ENCODE measurements around the gene CLPTM1L. TPM values are rescaled to one million over a fixed set of nuclear protein-coding genes. Genes with fewer than 3 reads are reported as not detected.

The CLPTM1L gene
- polyA plus RNA-seq, 1 donor from 2014 or later: 61.6 TPM

- Histone ChIP-seq H3K4me2 (ENCODE audit: low read length) (no peak overlapping the region), H2AFZ (ENCODE audit: low read depth, low read length) (no peak overlapping the region), H3F3A (ENCODE audit: insufficient read depth, low read length, poor library complexity, severe bottlenecking) (no peaks in the 10 kb centered on the region), H3K4me3 (ENCODE audit: low read length) (no peak overlapping the region), H4K20me1 (ENCODE audit: insufficient read depth) (no peaks in the 10 kb centered on the region), H3K27ac (ENCODE audit: low read length) (no peak overlapping the region), H3K9ac (ENCODE audit: low read length) (no peak overlapping the region), H3K9me3 (ENCODE audit: low read length) (no peaks in the 10 kb centered on the region), H3K79me2 (replicated peaks; ENCODE audit: insufficient read depth, low read length) (no peaks in the 10 kb centered on the region), H3K9me2 (ENCODE audit: insufficient read depth, low read length) (no peaks in the 10 kb centered on the region), H3K36me3 (ENCODE audit: insufficient read depth, low read length) (no peaks in the 10 kb centered on the region), H3K27me3 (ENCODE audit: insufficient read depth, low read depth, low read length) (no peaks in the 10 kb centered on the region)
- no peak for TF ChIP-seq POLR2AphosphoS5 (IDR thresholded peaks at IDR 0.05)
- TF ChIP-seq, protein P1, sequence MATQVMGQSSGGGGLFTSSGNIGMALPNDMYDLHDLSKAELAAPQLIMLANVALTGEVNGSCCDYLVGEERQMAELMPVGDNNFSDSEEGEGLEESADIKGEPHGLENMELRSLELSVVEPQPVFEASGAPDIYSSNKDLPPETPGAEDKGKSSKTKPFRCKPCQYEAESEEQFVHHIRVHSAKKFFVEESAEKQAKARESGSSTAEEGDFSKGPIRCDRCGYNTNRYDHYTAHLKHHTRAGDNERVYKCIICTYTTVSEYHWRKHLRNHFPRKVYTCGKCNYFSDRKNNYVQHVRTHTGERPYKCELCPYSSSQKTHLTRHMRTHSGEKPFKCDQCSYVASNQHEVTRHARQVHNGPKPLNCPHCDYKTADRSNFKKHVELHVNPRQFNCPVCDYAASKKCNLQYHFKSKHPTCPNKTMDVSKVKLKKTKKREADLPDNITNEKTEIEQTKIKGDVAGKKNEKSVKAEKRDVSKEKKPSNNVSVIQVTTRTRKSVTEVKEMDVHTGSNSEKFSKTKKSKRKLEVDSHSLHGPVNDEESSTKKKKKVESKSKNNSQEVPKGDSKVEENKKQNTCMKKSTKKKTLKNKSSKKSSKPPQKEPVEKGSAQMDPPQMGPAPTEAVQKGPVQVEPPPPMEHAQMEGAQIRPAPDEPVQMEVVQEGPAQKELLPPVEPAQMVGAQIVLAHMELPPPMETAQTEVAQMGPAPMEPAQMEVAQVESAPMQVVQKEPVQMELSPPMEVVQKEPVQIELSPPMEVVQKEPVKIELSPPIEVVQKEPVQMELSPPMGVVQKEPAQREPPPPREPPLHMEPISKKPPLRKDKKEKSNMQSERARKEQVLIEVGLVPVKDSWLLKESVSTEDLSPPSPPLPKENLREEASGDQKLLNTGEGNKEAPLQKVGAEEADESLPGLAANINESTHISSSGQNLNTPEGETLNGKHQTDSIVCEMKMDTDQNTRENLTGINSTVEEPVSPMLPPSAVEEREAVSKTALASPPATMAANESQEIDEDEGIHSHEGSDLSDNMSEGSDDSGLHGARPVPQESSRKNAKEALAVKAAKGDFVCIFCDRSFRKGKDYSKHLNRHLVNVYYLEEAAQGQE (IDR thresholded peaks at IDR 0.05; ENCODE audit: borderline replicate concordance): no peak
- no peak for TF ChIP-seq EZH2 (IDR thresholded peaks at IDR 0.05; ENCODE audit: borderline replicate concordance, insufficient read depth, low read length, poor library complexity, severe bottlenecking)
- TF ChIP-seq EP300 (conservative IDR thresholded peaks at IDR 0.05; ENCODE audit: poor library complexity, severe bottlenecking): no peak
- TF ChIP-seq SMC3 (conservative IDR thresholded peaks at IDR 0.05; ENCODE audit: poor library complexity): no peak
- TF ChIP-seq RAD21 (conservative IDR thresholded peaks at IDR 0.05): no peak
- TF ChIP-seq TAF1 (IDR thresholded peaks at IDR 0.05; ENCODE audit: low read depth): no peak
- TF ChIP-seq MXI1 (conservative IDR thresholded peaks at IDR 0.05; ENCODE audit: poor library complexity, severe bottlenecking): no peak
- TF ChIP-seq CTCF (IDR thresholded peaks at IDR 0.05; ENCODE audit: poor library complexity, severe bottlenecking): no peak
Observed at GRCh38 chr5:1331861-1332405, 13.0 kb downstream of the CLPTM1L start.

DNA sequence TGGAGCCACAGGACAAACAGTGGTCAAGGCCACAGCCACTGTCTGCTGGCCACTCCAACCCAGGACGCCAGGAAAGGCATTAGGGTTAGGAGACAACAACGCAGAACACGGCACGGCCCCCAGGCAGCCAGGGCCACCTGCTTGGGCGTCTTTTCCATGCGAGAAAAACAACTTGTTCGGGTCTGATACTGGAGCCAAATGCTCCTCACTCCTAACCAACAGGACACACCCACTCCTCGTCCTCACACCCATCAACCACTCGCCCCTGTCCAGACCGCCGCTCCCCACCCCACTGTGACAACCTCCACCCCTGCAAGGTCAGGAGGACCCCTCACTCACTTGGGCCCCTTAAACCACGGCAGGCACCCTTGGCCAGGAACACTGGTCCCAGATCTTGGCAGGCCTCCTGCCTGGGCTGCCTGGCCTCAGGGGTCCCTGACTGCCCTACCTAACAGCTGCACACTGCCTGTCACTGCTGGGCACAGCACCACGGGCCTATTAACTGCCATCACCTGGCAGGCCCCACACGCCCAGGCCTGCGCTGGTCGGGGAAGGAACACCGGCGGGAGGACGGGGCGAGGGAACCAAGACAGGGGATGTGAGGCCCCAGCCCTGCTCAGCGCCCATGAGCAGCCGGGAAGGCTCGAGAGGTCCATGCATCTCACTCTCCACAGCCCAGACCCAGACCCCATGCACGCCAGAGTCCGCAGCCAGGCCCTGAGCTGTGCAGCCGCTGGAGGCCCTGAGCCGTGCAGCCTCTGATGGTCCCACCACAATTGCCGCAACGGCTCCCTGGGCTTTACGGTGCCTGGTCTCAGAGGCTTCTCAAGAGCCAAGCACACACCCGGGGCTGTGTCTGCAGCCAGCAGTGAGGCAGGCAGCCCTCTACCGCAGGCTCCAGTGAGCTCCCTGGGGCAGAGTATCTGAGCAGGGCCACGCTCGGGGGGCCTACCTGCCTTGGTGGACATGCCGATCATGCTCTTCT is 13.8 kb downstream of the CLPTM1L start:
- Histone ChIP-seq H3K4me3 (ENCODE audit: low read length) (no peak overlapping the region), H3K9ac (ENCODE audit: low read length) (no peak overlapping the region), H3F3A (ENCODE audit: insufficient read depth, low read length, poor library complexity, severe bottlenecking) (no peaks in the 10 kb centered on the region), H3K9me2 (ENCODE audit: insufficient read depth, low read length) (no peaks in the 10 kb centered on the region), H3K27me3 (ENCODE audit: insufficient read depth, low read depth, low read length) (no peaks in the 10 kb centered on the region), H3K79me2 (replicated peaks; ENCODE audit: insufficient read depth, low read length) (no peaks in the 10 kb centered on the region), H4K20me1 (ENCODE audit: insufficient read depth) (no peaks in the 10 kb centered on the region), H3K27ac (ENCODE audit: low read length) (no peak overlapping the region), H2AFZ (ENCODE audit: low read depth, low read length) (no peak overlapping the region), H3K4me2 (ENCODE audit: low read length) (no peak overlapping the region), H3K36me3 (ENCODE audit: insufficient read depth, low read length) (no peaks in the 10 kb centered on the region), H3K9me3 (ENCODE audit: low read length) (no peaks in the 10 kb centered on the region)
- TF ChIP-seq, protein P1 (IDR thresholded peaks at IDR 0.05; ENCODE audit: borderline replicate concordance): no peak
- TF ChIP-seq CTCF (IDR thresholded peaks at IDR 0.05; ENCODE audit: poor library complexity, severe bottlenecking): no peak
- TF ChIP-seq TAF1 (IDR thresholded peaks at IDR 0.05; ENCODE audit: low read depth): no peak
- no peak for TF ChIP-seq EP300 (conservative IDR thresholded peaks at IDR 0.05; ENCODE audit: poor library complexity, severe bottlenecking)
- no peak for TF ChIP-seq RAD21 (conservative IDR thresholded peaks at IDR 0.05)
- no peak for TF ChIP-seq SMC3 (conservative IDR thresholded peaks at IDR 0.05; ENCODE audit: poor library complexity)
- no peak for TF ChIP-seq POLR2AphosphoS5 (IDR thresholded peaks at IDR 0.05)

All from neural cell (in vitro differentiated cells).